ENCODE measurements around the gene ADPGK.

- TF ChIP-seq, protein P1, sequence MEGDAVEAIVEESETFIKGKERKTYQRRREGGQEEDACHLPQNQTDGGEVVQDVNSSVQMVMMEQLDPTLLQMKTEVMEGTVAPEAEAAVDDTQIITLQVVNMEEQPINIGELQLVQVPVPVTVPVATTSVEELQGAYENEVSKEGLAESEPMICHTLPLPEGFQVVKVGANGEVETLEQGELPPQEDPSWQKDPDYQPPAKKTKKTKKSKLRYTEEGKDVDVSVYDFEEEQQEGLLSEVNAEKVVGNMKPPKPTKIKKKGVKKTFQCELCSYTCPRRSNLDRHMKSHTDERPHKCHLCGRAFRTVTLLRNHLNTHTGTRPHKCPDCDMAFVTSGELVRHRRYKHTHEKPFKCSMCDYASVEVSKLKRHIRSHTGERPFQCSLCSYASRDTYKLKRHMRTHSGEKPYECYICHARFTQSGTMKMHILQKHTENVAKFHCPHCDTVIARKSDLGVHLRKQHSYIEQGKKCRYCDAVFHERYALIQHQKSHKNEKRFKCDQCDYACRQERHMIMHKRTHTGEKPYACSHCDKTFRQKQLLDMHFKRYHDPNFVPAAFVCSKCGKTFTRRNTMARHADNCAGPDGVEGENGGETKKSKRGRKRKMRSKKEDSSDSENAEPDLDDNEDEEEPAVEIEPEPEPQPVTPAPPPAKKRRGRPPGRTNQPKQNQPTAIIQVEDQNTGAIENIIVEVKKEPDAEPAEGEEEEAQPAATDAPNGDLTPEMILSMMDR (IDR thresholded peaks at IDR 0.05; ENCODE audit: poor library complexity, severe bottlenecking): no peak
- TF ChIP-seq TAF1 (IDR thresholded peaks at IDR 0.05; ENCODE audit: low read depth): no peak
- no peak for TF ChIP-seq EZH2 (IDR thresholded peaks at IDR 0.05; ENCODE audit: borderline replicate concordance, insufficient read depth, low read length, poor library complexity, severe bottlenecking)
- TF ChIP-seq POLR2AphosphoS5 (IDR thresholded peaks at IDR 0.05): no peak
- no peak for TF ChIP-seq MXI1 (conservative IDR thresholded peaks at IDR 0.05; ENCODE audit: poor library complexity, severe bottlenecking)
- no peak for TF ChIP-seq EP300 (conservative IDR thresholded peaks at IDR 0.05; ENCODE audit: poor library complexity, severe bottlenecking)
- TF ChIP-seq, protein P2, sequence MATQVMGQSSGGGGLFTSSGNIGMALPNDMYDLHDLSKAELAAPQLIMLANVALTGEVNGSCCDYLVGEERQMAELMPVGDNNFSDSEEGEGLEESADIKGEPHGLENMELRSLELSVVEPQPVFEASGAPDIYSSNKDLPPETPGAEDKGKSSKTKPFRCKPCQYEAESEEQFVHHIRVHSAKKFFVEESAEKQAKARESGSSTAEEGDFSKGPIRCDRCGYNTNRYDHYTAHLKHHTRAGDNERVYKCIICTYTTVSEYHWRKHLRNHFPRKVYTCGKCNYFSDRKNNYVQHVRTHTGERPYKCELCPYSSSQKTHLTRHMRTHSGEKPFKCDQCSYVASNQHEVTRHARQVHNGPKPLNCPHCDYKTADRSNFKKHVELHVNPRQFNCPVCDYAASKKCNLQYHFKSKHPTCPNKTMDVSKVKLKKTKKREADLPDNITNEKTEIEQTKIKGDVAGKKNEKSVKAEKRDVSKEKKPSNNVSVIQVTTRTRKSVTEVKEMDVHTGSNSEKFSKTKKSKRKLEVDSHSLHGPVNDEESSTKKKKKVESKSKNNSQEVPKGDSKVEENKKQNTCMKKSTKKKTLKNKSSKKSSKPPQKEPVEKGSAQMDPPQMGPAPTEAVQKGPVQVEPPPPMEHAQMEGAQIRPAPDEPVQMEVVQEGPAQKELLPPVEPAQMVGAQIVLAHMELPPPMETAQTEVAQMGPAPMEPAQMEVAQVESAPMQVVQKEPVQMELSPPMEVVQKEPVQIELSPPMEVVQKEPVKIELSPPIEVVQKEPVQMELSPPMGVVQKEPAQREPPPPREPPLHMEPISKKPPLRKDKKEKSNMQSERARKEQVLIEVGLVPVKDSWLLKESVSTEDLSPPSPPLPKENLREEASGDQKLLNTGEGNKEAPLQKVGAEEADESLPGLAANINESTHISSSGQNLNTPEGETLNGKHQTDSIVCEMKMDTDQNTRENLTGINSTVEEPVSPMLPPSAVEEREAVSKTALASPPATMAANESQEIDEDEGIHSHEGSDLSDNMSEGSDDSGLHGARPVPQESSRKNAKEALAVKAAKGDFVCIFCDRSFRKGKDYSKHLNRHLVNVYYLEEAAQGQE (IDR thresholded peaks at IDR 0.05; ENCODE audit: borderline replicate concordance): no peak
- TF ChIP-seq RAD21 (conservative IDR thresholded peaks at IDR 0.05): no peak
Measured at GRCh38 chr15:72826611-72827010, 43.1 kb upstream of the ADPGK start.
